GM12878 (cell line): ENCODE data around the gene KRTAP9-9. TPM values are rescaled to one million over a fixed set of nuclear protein-coding genes. Genes with fewer than 3 reads are reported as not detected.

Experiments
- ATAC-seq: fragments of 200-7000 bp; cut with Tn5 transposase; 3 replicates; pipeline ENCODE4 v1.9.1; 2020; ENCODE audit warnings: mild to moderate bottlenecking, moderate library complexity
- BruUV-seq: library from RNA; stranded (reverse); fragments of 400-500 nt; replicated peaks from 2 replicates; lab custom pipeline; 2021; lab: Mats Ljungman, UMichigan
- CTCF ChIA-PET: fragments of 300-600 bp; sonication (Branson Sonifier 250); formaldehyde crosslinking; extraction: SDS; loops from one replicate; lab custom pipeline; 2021; ENCODE audit warnings: inconsistent platforms; lab: Yijun Ruan, JAX
- POLR2A ChIA-PET: fragments of 350-600 bp; formaldehyde crosslinking; extraction: SDS; loops from one replicate; lab custom pipeline; 2021; ENCODE audit warnings: inconsistent platforms; lab: Charles Lee
- RAD21 ChIA-PET: fragments of 300-600 bp; sonication (Branson Sonifier 250); formaldehyde crosslinking; loops from one replicate; lab custom pipeline; 2023; ENCODE audit warnings: antibody characterized with exemption; ENCODE audit not compliant: unreplicated experiment; lab: Charles Lee
- SMC1A ChIA-PET: fragments of 300-600 bp; sonication (Branson Sonifier 250); formaldehyde crosslinking; loops from one replicate; lab custom pipeline; 2023; ENCODE audit not compliant: unreplicated experiment, uncharacterized antibody; lab: Charles Lee
- DNase-seq: peaks from one replicate; pipeline ENCODE4 v3.0.0-alpha.2; 2011; ENCODE audit warnings: low read depth, low spot score
- FAIRE-seq: peaks from 3 replicates; lab custom pipeline; 2011; peaks lifted over from hg19 to GRCh38; lab: Jason Lieb, UNC
- H2AFZ ChIP-seq: 2 replicates; pipeline ENCODE4 v1.6.0; 2011; ENCODE audit warnings: low read depth, low read length, control low read depth; ENCODE audit not compliant: control insufficient read depth
- H3K27ac ChIP-seq: 2 replicates; pipeline ENCODE4 v1.5.1; 2011; ENCODE audit warnings: control low read depth; ENCODE audit not compliant: control insufficient read depth, insufficient read depth
- H3K27me3 ChIP-seq, 2 experiments: replicated peaks in 1 of 2; 2 replicates each; pipeline versions ENCODE4 v1.6.0 to v1.6.1; 2011; ENCODE audit warnings: low read length in 1 of 2; ENCODE audit not compliant: control insufficient read depth in 2 of 2, insufficient read depth in 2 of 2
- H3K36me3 ChIP-seq, 2 experiments: 2 replicates each; pipeline ENCODE4 v1.5.1; 2011; ENCODE audit warnings: low read length in 1 of 2; ENCODE audit not compliant: control insufficient read depth in 2 of 2, insufficient read depth in 2 of 2
- H3K4me1 ChIP-seq: 2 replicates; pipeline ENCODE4 v1.6.1; 2011; ENCODE audit warnings: mild to moderate bottlenecking, low read length, moderate library complexity, mixed read lengths; ENCODE audit not compliant: control insufficient read depth, insufficient read depth
- H3K4me2 ChIP-seq: 2 replicates; pipeline ENCODE4 v1.6.0; 2011; ENCODE audit warnings: control low read depth; ENCODE audit not compliant: control insufficient read depth, insufficient read depth
- H3K4me3 ChIP-seq: fragments of 200-600 bp; sonication (generic); 2 replicates; pipeline ENCODE4 v1.5.1; 2016
- H3K79me2 ChIP-seq: 2 replicates; pipeline ENCODE4 v1.6.0; 2011; ENCODE audit warnings: low read length; ENCODE audit not compliant: control insufficient read depth, insufficient read depth
- H3K9ac ChIP-seq: 2 replicates; pipeline ENCODE4 v1.8.0; 2011; ENCODE audit warnings: low read length, control low read depth, mixed read lengths; ENCODE audit not compliant: control insufficient read depth, insufficient read depth
- H3K9me3 ChIP-seq: replicated peaks from 3 replicates; pipeline ENCODE4 v1.5.1; 2011; ENCODE audit warnings: mild to moderate bottlenecking, low read length; ENCODE audit not compliant: control insufficient read depth, insufficient read depth
- H4K20me1 ChIP-seq: 2 replicates; pipeline ENCODE4 v1.6.0; 2011; ENCODE audit not compliant: control insufficient read depth, insufficient read depth
- EED ChIP-seq: sonication (generic); IDR thresholded peaks from 2 replicates; pipeline ENCODE4 v1.6.1; 2016; ENCODE audit warnings: antibody characterized with exemption, low read depth
- EP300 ChIP-seq, 2 experiments: fragments of 150-350 bp in 1 of 2; IDR thresholded peaks; 2 replicates each; pipeline ENCODE4 v1.6.1; 2011 to 2012; ENCODE audit warnings: low read depth in 2 of 2, low read length in 2 of 2, borderline replicate concordance in 1 of 2, improper control_type of control experiment in 1 of 2, inconsistent platforms in 1 of 2; ENCODE audit not compliant: control insufficient read depth in 1 of 2
- FOS ChIP-seq: IDR thresholded peaks from 3 replicates; pipeline ENCODE4 v1.6.1; 2011; ENCODE audit warnings: borderline replicate concordance; ENCODE audit not compliant: insufficient read length; ENCODE audit errors: extremely low read depth
- MTA3 ChIP-seq: IDR thresholded peaks from 2 replicates; pipeline ENCODE4 v1.6.1; 2012; ENCODE audit warnings: low read length, inconsistent platforms, borderline replicate concordance
- NFYB ChIP-seq: IDR thresholded peaks from 2 replicates; pipeline ENCODE4 v1.6.1; 2011; ENCODE audit warnings: low read depth, mild to moderate bottlenecking, low read length, improper control_type of control experiment, moderate library complexity; ENCODE audit not compliant: insufficient read depth
- PAX5 ChIP-seq: IDR thresholded peaks from 2 replicates; pipeline ENCODE4 v1.6.1; 2011; ENCODE audit warnings: low read depth, low read length, borderline replicate concordance
- SMAD1 ChIP-seq: fragments of 450-650 bp; IDR thresholded peaks from 2 replicates; pipeline ENCODE4 v1.6.1; 2018; ENCODE audit warnings: mild to moderate bottlenecking, low read depth; ENCODE audit not compliant: partially characterized antibody
- SUPT20H ChIP-seq: IDR thresholded peaks from 2 replicates; pipeline ENCODE4 v1.6.1; 2011; ENCODE audit warnings: low read depth, mild to moderate bottlenecking, low read length, moderate library complexity, borderline replicate concordance; ENCODE audit not compliant: control insufficient read depth
- WGBS: methylation state at CpG from one replicate; pipeline ENCODE4 v1.1.6; 2016; ENCODE audit warnings: low lambda C conversion rate; ENCODE audit not compliant: insufficient replicate concordance, insufficient coverage; ENCODE audit errors: missing lambda C conversion rate; 5-methylcytosine and 5-hydroxymethylcytosine counted together
- in situ Hi-C: fragments of 300-500 bp; cut with MboI; formaldehyde crosslinking; loops from 9 replicates; pipeline ENCODE4 v1.14.3; 2018; ENCODE audit warnings: mixed read lengths
- intact Hi-C: fragments of 100-400 bp; cut with micrococcal nuclease; formaldehyde crosslinking; loops from one replicate; pipeline ENCODE4 v1.14.2; 2022; ENCODE audit not compliant: unreplicated experiment
- polyA plus RNA-seq, 11 experiments: library from polyadenylated mRNA; depleted of rRNA in 4 of 11; unstranded in 6 of 11; stranded (reverse) in 5 of 11; fragments of >200 nt; fragmentation: Nextera tagmentation in 4 of 11; fragmentation: Illumina TruSeq in 1 of 11; extraction: Ambion mirVana in 4 of 11; extraction: Trizol in 1 of 11; gene quantifications; 1 replicate in 1 of 11; 2 replicates in 10 of 11; pipeline versions ENCODE4 v1.2.1 to v1.2.3, GENCODE V29; 2011 to 2016; ENCODE audit warnings: inconsistent platforms in 2 of 11, missing spikeins in 2 of 11, low read depth in 1 of 11
- total RNA-seq, 4 experiments: library from RNA; depleted of rRNA in 3 of 4; stranded (reverse); fragments of >200 nt in 3 of 4; fragmentation: Illumina TruSeq in 1 of 4; extraction: Trizol in 1 of 4; gene quantifications; 2 replicates each; pipeline versions ENCODE4 v1.2.1 to v1.2.3, GENCODE V29; 2013 to 2021
- TF ChIP-seq, protein P1 (sequence below): fragments of 150-350 bp; IDR thresholded peaks from 2 replicates; pipeline ENCODE4 v1.6.1; 2016; ENCODE audit warnings: low read depth, low read length
- TF ChIP-seq, protein P2 (sequence below): fragments of 450-650 bp; conservative IDR thresholded peaks from 2 replicates; pipeline ENCODE4 v1.6.1; 2017; ENCODE audit warnings: mild to moderate bottlenecking, moderate library complexity
- TF ChIP-seq, protein P3 (sequence below): fragments of 450-650 bp; IDR thresholded peaks from 2 replicates; pipeline ENCODE4 v1.6.1; 2017; ENCODE audit warnings: mild to moderate bottlenecking, low read depth, inconsistent platforms; ENCODE audit not compliant: poor library complexity, severe bottlenecking
- TF ChIP-seq, protein P4 (sequence below), 3 experiments: IDR thresholded peaks in 2 of 3; conservative IDR thresholded peaks in 1 of 3; 2 replicates each; pipeline ENCODE4 v1.5.1; 2011; ENCODE audit warnings: low read depth in 3 of 3, low read length in 3 of 3, mild to moderate bottlenecking in 3 of 3, control low read depth in 2 of 3, moderate library complexity in 2 of 3, inconsistent platforms in 1 of 3, mixed read lengths in 1 of 3; ENCODE audit not compliant: control insufficient read depth in 2 of 3, insufficient read depth in 1 of 3; ENCODE audit errors: extremely low read depth in 1 of 3

The KRTAP9-9 gene
- total and polyA plus RNA-seq, 10 of the 15 experiments (the other 5 are each of a cell fraction or from before 2014, with no cell fraction given), result not detected

DNA sequence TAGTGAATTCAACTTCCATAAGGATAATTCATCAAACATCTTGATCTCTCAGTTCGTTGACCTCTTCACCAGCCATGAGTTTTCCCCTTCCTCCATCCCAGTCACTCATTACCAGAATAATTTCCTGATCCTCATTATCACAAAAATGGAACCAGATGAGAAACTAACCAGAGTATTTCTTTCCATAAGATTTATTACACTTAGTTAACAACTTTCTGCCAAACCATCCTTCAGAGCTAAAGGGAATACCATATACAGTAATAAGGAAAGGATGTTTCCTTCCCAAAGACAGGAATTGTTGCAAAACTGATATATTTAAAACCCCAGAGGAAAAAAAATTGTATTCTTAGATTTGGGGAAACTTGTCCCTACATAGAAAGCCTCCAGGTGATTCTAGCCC is 38.8 kb downstream of the KRTAP9-9 start:
- Histone ChIP-seq H3K79me2 (no peaks in the 10 kb centered on the region), H4K20me1 (no peaks in the 10 kb centered on the region), H2AFZ (no peak overlapping the region), H3K9me3 (no peaks in the 10 kb centered on the region), H3K27me3 (no peaks in the 10 kb centered on the region; a peak in 1 of 4 replicates), H3K4me1 (no peaks in the 10 kb centered on the region), H3K4me2 (no peak overlapping the region), H3K9ac (no peak overlapping the region), H3K4me3 (no peak overlapping the region), H3K36me3 (no peaks in the 10 kb centered on the region), H3K27ac (no peak overlapping the region)
- ChIA-PET CTCF (interaction anchor here (0.5 to 0.6 kb wide), 2 partner anchors 345 to 388 kb away, joined by 3 read pairs; no protein-coding TSS in a partner anchor), RAD21 (no interaction called here), SMC1A (no interaction called here), POLR2A (no interaction called here)
- 0% methylated on average over 1 of the region's 1 CpG for WGBS
- FAIRE-seq, result no peak
- DNase-seq, result no peak
- BruUV-seq, result no TSS peak
- intact Hi-C loops, result no loop called here
- in situ Hi-C loops, result no loop called here
- no peak for ATAC-seq
- no peak for TF ChIP-seq SMAD1
- TF ChIP-seq, protein P1, sequence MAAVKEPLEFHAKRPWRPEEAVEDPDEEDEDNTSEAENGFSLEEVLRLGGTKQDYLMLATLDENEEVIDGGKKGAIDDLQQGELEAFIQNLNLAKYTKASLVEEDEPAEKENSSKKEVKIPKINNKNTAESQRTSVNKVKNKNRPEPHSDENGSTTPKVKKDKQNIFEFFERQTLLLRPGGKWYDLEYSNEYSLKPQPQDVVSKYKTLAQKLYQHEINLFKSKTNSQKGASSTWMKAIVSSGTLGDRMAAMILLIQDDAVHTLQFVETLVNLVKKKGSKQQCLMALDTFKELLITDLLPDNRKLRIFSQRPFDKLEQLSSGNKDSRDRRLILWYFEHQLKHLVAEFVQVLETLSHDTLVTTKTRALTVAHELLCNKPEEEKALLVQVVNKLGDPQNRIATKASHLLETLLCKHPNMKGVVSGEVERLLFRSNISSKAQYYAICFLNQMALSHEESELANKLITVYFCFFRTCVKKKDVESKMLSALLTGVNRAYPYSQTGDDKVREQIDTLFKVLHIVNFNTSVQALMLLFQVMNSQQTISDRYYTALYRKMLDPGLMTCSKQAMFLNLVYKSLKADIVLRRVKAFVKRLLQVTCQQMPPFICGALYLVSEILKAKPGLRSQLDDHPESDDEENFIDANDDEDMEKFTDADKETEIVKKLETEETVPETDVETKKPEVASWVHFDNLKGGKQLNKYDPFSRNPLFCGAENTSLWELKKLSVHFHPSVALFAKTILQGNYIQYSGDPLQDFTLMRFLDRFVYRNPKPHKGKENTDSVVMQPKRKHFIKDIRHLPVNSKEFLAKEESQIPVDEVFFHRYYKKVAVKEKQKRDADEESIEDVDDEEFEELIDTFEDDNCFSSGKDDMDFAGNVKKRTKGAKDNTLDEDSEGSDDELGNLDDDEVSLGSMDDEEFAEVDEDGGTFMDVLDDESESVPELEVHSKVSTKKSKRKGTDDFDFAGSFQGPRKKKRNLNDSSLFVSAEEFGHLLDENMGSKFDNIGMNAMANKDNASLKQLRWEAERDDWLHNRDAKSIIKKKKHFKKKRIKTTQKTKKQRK, result no peak
- TF ChIP-seq, protein P2, sequence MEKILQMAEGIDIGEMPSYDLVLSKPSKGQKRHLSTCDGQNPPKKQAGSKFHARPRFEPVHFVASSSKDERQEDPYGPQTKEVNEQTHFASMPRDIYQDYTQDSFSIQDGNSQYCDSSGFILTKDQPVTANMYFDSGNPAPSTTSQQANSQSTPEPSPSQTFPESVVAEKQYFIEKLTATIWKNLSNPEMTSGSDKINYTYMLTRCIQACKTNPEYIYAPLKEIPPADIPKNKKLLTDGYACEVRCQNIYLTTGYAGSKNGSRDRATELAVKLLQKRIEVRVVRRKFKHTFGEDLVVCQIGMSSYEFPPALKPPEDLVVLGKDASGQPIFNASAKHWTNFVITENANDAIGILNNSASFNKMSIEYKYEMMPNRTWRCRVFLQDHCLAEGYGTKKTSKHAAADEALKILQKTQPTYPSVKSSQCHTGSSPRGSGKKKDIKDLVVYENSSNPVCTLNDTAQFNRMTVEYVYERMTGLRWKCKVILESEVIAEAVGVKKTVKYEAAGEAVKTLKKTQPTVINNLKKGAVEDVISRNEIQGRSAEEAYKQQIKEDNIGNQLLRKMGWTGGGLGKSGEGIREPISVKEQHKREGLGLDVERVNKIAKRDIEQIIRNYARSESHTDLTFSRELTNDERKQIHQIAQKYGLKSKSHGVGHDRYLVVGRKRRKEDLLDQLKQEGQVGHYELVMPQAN, result no peak
- no peak for TF ChIP-seq NFYB
- TF ChIP-seq EED, result no peak
- TF ChIP-seq MTA3, result no peak
- TF ChIP-seq, protein P3, sequence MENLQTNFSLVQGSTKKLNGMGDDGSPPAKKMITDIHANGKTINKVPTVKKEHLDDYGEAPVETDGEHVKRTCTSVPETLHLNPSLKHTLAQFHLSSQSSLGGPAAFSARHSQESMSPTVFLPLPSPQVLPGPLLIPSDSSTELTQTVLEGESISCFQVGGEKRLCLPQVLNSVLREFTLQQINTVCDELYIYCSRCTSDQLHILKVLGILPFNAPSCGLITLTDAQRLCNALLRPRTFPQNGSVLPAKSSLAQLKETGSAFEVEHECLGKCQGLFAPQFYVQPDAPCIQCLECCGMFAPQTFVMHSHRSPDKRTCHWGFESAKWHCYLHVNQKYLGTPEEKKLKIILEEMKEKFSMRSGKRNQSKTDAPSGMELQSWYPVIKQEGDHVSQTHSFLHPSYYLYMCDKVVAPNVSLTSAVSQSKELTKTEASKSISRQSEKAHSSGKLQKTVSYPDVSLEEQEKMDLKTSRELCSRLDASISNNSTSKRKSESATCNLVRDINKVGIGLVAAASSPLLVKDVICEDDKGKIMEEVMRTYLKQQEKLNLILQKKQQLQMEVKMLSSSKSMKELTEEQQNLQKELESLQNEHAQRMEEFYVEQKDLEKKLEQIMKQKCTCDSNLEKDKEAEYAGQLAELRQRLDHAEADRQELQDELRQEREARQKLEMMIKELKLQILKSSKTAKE, result no peak
- no peak for TF ChIP-seq PAX5
- TF ChIP-seq, protein P4, sequence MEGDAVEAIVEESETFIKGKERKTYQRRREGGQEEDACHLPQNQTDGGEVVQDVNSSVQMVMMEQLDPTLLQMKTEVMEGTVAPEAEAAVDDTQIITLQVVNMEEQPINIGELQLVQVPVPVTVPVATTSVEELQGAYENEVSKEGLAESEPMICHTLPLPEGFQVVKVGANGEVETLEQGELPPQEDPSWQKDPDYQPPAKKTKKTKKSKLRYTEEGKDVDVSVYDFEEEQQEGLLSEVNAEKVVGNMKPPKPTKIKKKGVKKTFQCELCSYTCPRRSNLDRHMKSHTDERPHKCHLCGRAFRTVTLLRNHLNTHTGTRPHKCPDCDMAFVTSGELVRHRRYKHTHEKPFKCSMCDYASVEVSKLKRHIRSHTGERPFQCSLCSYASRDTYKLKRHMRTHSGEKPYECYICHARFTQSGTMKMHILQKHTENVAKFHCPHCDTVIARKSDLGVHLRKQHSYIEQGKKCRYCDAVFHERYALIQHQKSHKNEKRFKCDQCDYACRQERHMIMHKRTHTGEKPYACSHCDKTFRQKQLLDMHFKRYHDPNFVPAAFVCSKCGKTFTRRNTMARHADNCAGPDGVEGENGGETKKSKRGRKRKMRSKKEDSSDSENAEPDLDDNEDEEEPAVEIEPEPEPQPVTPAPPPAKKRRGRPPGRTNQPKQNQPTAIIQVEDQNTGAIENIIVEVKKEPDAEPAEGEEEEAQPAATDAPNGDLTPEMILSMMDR (IDR thresholded peaks at IDR 0.05 in 2 of 3, conservative IDR thresholded peaks at IDR 0.05 in 1 of 3; ENCODE audit: control insufficient read depth in 2 of 3, extremely low read depth in 1 of 3, insufficient read depth in 1 of 3, low read depth in 3 of 3, low read length in 3 of 3), result no peak
- TF ChIP-seq EP300 (IDR thresholded peaks at IDR 0.05; ENCODE audit: borderline replicate concordance in 1 of 2, control insufficient read depth in 1 of 2, low read depth in 2 of 2, low read length in 2 of 2), result no peak
- TF ChIP-seq FOS, result no peak
- no peak for TF ChIP-seq SUPT20H
